ENCODE results near the gene APOA1.
A peak's percentile ranks its signal among the peaks of the same experiment; 100 is the strongest.

Gene APOA1

DNA sequence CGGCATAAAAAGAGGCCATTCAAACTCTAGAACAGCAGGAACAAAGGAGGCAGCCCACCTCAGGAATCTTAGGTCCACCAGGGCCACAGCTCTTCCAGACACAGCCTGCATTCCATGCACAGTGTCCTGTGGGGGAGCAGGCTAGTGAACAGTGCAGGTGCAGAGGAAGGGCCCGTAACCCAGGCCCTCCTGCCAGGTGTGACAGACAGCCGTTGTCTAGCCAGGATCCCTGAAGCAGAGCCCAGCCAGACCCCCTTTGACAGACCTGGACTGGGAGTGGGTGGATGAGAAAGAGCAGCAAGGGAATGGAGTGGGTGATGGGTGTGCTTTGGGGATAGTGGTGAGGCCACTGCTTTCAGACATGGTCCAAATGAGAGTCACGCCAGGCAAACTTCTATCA lies 48.4 kb downstream of the APOA1 start:
- DNase-seq (ENCODE audit: low read depth in 2 of 2), result no peak

DNA sequence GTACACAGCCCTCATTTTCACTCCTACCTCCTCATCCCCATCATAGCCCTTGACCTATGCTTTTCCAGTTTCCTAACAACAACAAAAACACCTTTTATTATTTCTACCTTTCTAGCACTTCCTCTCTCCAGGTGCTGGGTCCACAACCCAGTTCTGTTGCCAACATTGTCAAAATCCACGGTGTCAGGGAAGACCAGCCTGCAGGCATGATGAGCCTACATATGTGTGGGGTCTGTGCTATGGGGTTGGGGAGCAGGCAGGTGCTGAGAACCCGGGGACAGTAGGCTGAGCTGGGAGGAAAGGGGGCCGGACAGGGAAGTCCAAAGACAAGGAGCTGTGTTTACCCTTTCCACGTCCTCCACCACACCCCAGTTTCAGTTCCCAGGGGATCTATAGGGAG lies 48.9 kb downstream of the APOA1 start:
- DNase-seq (ENCODE audit: low read depth in 2 of 2), result no peak

DNA sequence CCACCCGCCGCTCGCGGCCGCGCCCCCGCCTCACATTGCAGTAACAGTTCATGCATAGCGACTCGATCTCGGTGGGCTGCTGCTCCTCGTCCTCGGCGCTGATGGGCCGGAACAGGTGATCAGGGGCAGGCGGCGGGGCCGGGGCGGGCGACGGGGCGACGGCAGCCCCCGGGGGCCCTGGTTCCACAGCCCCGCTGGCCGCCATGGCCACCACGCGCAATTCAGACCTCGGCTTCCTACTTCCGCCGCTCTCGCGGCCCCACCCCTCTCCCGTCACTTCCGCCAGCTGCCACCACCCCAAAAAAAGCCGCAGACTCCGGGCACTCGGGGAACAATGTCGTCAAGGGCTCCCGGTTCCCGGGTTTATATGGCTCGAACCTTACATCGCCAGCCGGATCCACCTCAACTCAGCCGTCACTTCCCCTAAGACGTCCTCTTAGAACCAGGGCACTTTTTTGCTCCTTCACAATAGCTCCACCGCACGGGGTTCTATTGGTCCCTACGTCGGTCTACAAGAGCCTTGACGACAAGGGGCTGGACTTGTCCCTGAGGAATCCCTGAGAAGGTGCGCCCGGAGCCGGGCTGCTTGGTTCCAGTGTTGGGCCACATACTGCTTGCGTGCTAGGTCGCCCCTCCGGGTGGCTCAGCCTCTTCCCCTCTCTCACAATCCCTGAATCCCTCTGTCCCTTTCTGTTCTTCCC lies 49.5 kb downstream of the APOA1 start, which contains the start of gene ZPR1:
Gene ZPR1, minus strand, starts transcription at position 238 of the 701 bp plus-strand sequence. Its CDS starts 33 bp downstream, at position 205.
- peak; percentile 71 to 74 for DNase-seq (ENCODE audit: low read depth in 2 of 2)

- DNase-seq (ENCODE audit: low read depth in 2 of 2), result no peak
Measured at GRCh38 chr11:116787436-116787785, 50.0 kb downstream of the APOA1 start.

DNA sequence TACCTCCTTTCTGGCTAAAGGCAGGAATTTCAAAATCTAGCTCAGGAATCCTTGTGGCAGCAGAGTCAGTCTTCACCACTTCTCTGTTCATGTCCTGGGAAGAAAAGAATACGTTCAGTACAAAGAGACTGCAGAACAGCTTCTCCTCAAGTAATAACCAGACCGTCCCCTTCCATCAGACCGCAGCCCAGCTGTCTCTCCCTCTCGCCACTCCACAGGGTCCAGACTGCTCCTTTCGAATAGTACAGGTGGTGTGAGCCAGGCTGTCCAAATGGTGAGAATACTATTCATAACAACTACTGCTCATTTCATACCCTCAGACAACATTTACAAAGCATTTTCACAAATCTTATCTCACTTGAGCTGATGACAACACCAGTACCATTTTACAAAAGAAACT lies 50.5 kb downstream of the APOA1 start:
- DNase-seq (ENCODE audit: low read depth in 2 of 2), result no peak

DNA sequence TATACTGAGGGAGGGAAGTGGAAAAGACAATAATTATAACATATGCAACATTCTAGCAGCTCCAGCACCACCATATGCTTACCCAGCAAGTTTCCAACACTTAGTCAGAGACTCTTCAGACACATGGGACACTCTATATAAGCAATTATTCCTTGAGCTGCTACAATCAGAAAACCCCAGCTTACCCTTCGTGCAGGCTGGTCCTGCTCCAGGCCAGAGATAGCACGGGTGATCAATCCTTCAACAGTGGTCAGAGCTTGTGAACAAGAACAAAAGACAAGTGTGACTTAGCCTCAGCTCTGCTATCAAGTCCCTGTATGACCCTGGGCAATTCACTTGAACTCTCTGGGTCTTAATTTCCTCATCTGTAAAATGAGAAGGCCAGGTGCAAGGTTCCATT lies 51.1 kb downstream of the APOA1 start:
- no peak for DNase-seq (ENCODE audit: low read depth in 2 of 2)
